ENCODE measurements around the gene HLA-DQB2. TPM values are rescaled to one million over a fixed set of nuclear protein-coding genes. Genes with fewer than 3 reads are reported as not detected.
"Not testable (repeated sequence)": the region's sequence is repeated elsewhere in the genome, so short reads cannot be mapped to it uniquely, and the experiment has no call there.

Gene HLA-DQB2
- total and polyA plus RNA-seq, 2 experiments from 2014 or later, result not detected

GRCh38 chr6:32761548-32761947 lies 1.8 kb downstream of the HLA-DQB2 start:
- no peaks in the 10 kb centered on the region for H3K9me2 ChIP-seq (replicated peaks; ENCODE audit: insufficient read depth)
- no peaks in the 10 kb centered on the region for H3K4me1 ChIP-seq (ENCODE audit: insufficient read depth)
- DNase-seq (ENCODE audit: low spot score), result no peak
- no peak overlapping the region for H3K27ac ChIP-seq
- H3K27me3 ChIP-seq, result peaks cover 6% of the 10 kb centered on the region
- TF ChIP-seq EZH2phosphoT487 (IDR thresholded peaks at IDR 0.05; ENCODE audit: low read depth, severe bottlenecking, unreplicated experiment) (no peak), EZH2 (IDR thresholded peaks at IDR 0.05; ENCODE audit: borderline replicate concordance) (no peak)
- TF ChIP-seq, protein P1, sequence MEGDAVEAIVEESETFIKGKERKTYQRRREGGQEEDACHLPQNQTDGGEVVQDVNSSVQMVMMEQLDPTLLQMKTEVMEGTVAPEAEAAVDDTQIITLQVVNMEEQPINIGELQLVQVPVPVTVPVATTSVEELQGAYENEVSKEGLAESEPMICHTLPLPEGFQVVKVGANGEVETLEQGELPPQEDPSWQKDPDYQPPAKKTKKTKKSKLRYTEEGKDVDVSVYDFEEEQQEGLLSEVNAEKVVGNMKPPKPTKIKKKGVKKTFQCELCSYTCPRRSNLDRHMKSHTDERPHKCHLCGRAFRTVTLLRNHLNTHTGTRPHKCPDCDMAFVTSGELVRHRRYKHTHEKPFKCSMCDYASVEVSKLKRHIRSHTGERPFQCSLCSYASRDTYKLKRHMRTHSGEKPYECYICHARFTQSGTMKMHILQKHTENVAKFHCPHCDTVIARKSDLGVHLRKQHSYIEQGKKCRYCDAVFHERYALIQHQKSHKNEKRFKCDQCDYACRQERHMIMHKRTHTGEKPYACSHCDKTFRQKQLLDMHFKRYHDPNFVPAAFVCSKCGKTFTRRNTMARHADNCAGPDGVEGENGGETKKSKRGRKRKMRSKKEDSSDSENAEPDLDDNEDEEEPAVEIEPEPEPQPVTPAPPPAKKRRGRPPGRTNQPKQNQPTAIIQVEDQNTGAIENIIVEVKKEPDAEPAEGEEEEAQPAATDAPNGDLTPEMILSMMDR (IDR thresholded peaks at IDR 0.05; ENCODE audit: poor library complexity), result no peak
- no peak overlapping the region for H3K4me3 ChIP-seq
- WGBS (ENCODE audit: low lambda C conversion rate, missing lambda C conversion rate), result 96% methylated on average over 40 of the region's 40 CpGs
- H3K79me2 ChIP-seq, result no peaks in the 10 kb centered on the region
- H3K4me2 ChIP-seq, result no peak overlapping the region
- H3K36me3 ChIP-seq (replicated peaks; ENCODE audit: insufficient read depth, low read depth), result no peaks in the 10 kb centered on the region
- no peaks in the 10 kb centered on the region for H4K20me1 ChIP-seq (ENCODE audit: insufficient read depth, poor library complexity, severe bottlenecking)
- no peak overlapping the region for H2AFZ ChIP-seq
- no peaks in the 10 kb centered on the region for H3K9me3 ChIP-seq (ENCODE audit: low read depth)

DNA sequence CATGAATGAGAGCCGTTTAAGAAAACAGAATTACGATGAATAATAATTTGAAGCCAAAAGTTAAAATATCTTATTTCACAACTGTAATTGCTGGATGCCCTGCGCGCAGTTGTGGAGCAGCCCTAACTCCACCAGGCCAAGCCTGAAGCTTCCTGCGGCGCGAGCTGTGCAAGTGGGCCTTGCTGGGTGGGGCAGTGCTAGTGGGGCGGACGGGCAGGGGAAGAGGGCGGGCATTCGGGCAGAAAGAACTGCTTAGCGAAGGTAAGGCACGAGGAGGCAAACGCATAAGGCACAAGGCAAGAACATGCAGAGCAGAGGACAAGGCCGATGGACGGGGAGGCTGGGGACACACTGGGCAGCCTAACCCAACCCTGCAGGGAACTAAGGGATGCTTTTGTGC lies 2.3 kb downstream of the HLA-DQB2 start:
- H2AFZ ChIP-seq, result no peak overlapping the region
- H3K9me3 ChIP-seq (ENCODE audit: low read depth), result no peaks in the 10 kb centered on the region
- H3K9me2 ChIP-seq (replicated peaks; ENCODE audit: insufficient read depth), result no peaks in the 10 kb centered on the region
- WGBS (ENCODE audit: low lambda C conversion rate, missing lambda C conversion rate), result 93% methylated on average over 9 of the region's 16 CpGs
- H4K20me1 ChIP-seq (ENCODE audit: insufficient read depth, poor library complexity, severe bottlenecking), result no peaks in the 10 kb centered on the region
- H3K79me2 ChIP-seq, result no peaks in the 10 kb centered on the region
- H3K36me3 ChIP-seq (replicated peaks; ENCODE audit: insufficient read depth, low read depth), result no peaks in the 10 kb centered on the region
- H3K4me2 ChIP-seq, result no peak overlapping the region
- no peak for TF ChIP-seq EZH2phosphoT487 (IDR thresholded peaks at IDR 0.05; ENCODE audit: low read depth, severe bottlenecking, unreplicated experiment)
- TF ChIP-seq EZH2 (IDR thresholded peaks at IDR 0.05; ENCODE audit: borderline replicate concordance), result no peak
- TF ChIP-seq, protein P1 (IDR thresholded peaks at IDR 0.05; ENCODE audit: poor library complexity), result no peak
- H3K4me3 ChIP-seq, result no peak overlapping the region
- no peaks in the 10 kb centered on the region for H3K4me1 ChIP-seq (ENCODE audit: insufficient read depth)
- H3K27me3 ChIP-seq, result peaks cover 6% of the 10 kb centered on the region
- no peak overlapping the region for H3K27ac ChIP-seq
- no peak for DNase-seq (ENCODE audit: low spot score)

GRCh38 chr6:32759669-32760068 lies 3.7 kb downstream of the HLA-DQB2 start:
- no peak for TF ChIP-seq EZH2 (IDR thresholded peaks at IDR 0.05; ENCODE audit: borderline replicate concordance)
- TF ChIP-seq, protein P1 (IDR thresholded peaks at IDR 0.05; ENCODE audit: poor library complexity), result no peak
- no peak for TF ChIP-seq EZH2phosphoT487 (IDR thresholded peaks at IDR 0.05; ENCODE audit: low read depth, severe bottlenecking, unreplicated experiment)
- no peaks in the 10 kb centered on the region for H3K4me1 ChIP-seq (ENCODE audit: insufficient read depth)
- no peaks in the 10 kb centered on the region for H3K36me3 ChIP-seq (replicated peaks; ENCODE audit: insufficient read depth, low read depth)

DNA sequence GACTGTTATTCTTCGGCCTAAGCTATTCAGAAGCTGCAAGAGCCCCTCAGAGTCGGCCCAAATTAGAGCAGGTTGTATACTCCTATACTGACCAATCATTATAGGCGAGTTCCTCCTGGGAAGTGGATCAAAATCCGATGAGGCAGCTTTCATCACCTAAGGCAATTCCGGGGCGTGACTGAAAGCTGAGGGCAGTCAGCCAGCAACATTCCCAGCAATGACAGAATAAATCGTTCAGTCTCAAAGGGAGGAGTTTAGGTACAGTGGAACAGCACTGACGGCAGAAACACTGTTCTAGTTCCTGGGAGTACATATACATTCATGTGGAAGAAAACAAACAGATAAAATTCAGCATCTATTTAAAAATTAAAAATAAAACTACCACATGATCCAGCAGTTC lies 10.8 kb downstream of the HLA-DQB2 start:
- Histone ChIP-seq H3K79me2 (no peaks in the 10 kb centered on the region), H3K9me2 (replicated peaks; ENCODE audit: insufficient read depth) (no peaks in the 10 kb centered on the region), H3K9me3 (ENCODE audit: low read depth) (no peaks in the 10 kb centered on the region), H3K27ac (no peak overlapping the region), H2AFZ (no peak overlapping the region), H3K36me3 (replicated peaks; ENCODE audit: insufficient read depth, low read depth) (no peaks in the 10 kb centered on the region), H3K27me3 (no peaks in the 10 kb centered on the region), H3K4me2 (no peak overlapping the region), H3K4me1 (ENCODE audit: insufficient read depth) (no peaks in the 10 kb centered on the region), H3K4me3 (no peak overlapping the region), H4K20me1 (ENCODE audit: insufficient read depth, poor library complexity, severe bottlenecking) (no peaks in the 10 kb centered on the region)
- WGBS (ENCODE audit: low lambda C conversion rate, missing lambda C conversion rate), result 51% methylated on average over 8 of the region's 8 CpGs
- no peak for TF ChIP-seq EZH2phosphoT487 (IDR thresholded peaks at IDR 0.05; ENCODE audit: low read depth, severe bottlenecking, unreplicated experiment)
- TF ChIP-seq EZH2 (IDR thresholded peaks at IDR 0.05; ENCODE audit: borderline replicate concordance), result no peak
- TF ChIP-seq, protein P1 (IDR thresholded peaks at IDR 0.05; ENCODE audit: poor library complexity), result no peak
- DNase-seq (ENCODE audit: low spot score), result no peak

More at GRCh38 chr6:32759669-32760068, 3.7 kb downstream of the HLA-DQB2 start:
- H3K27me3 ChIP-seq, result peaks cover 6% of the 10 kb centered on the region
- no peak for DNase-seq (ENCODE audit: low spot score)
- no peak overlapping the region for H2AFZ ChIP-seq
- H3K27ac ChIP-seq, result no peak overlapping the region
- no peak overlapping the region for H3K4me3 ChIP-seq
- H3K4me2 ChIP-seq, result no peak overlapping the region
- no peaks in the 10 kb centered on the region for H3K9me2 ChIP-seq (replicated peaks; ENCODE audit: insufficient read depth)
- H4K20me1 ChIP-seq (ENCODE audit: insufficient read depth, poor library complexity, severe bottlenecking), result no peaks in the 10 kb centered on the region
- 93% methylated on average over 1 of the region's 1 CpG for WGBS (ENCODE audit: low lambda C conversion rate, missing lambda C conversion rate)
- no peaks in the 10 kb centered on the region for H3K79me2 ChIP-seq
- no peaks in the 10 kb centered on the region for H3K9me3 ChIP-seq (ENCODE audit: low read depth)

GRCh38 chr6:32745649-32746048 lies 17.7 kb downstream of the HLA-DQB2 start:
- H3K9me2 ChIP-seq (replicated peaks; ENCODE audit: insufficient read depth); H4K20me1 ChIP-seq (ENCODE audit: insufficient read depth, poor library complexity, severe bottlenecking); H3K79me2 ChIP-seq; H3K4me3 ChIP-seq; H3K27me3 ChIP-seq; H3K9me3 ChIP-seq (ENCODE audit: low read depth); H3K27ac ChIP-seq; H3K36me3 ChIP-seq (replicated peaks; ENCODE audit: insufficient read depth, low read depth); H3K4me1 ChIP-seq (ENCODE audit: insufficient read depth); H2AFZ ChIP-seq; DNase-seq (ENCODE audit: low spot score); H3K4me2 ChIP-seq: not testable (repeated sequence)
- 94% methylated on average over 1 of the region's 1 CpG for WGBS (ENCODE audit: low lambda C conversion rate, missing lambda C conversion rate)
